NCI-H1092 (cell line): Measurements from ENCODE around the gene GRAMD4.
"Not testable (repeated sequence)": the region's sequence is repeated elsewhere in the genome, so short reads cannot be mapped to it uniquely, and the experiment has no call there.

Source experiments
- DNase-seq: peaks from one replicate; lab custom pipeline; 2025; lab: John Stamatoyannopoulos, UW

GRAMD4 gene

DNA sequence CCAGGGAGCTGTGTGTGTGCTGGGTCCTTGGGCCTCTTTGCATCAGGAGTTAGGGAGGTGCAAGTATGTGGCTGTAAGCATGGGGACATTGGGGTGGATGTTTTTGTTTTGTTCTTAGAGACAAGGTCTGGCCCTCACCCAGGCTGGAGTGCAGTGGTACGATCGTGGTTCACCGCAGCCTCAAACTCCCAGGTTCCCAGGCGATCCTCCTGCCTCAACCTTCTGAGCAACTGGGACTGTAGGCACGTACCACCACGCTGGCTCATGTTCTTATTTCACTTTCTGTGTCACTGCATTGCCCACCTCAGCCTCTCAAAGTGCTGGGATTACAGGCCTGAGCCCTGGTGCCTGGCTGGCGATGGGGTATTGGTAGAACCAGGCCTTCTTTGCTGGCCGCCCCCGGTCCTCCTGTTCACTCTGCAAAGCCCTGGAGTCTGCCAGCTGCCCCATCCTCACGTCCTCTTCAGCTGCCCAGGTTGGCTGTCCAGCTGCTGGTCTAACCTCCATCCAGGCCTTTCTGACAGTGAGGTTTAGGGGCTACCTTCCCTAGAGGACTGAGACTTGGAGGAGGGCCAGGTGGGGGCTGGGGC, 851 bp upstream of the GRAMD4 start:
- no peak for DNase-seq

DNA sequence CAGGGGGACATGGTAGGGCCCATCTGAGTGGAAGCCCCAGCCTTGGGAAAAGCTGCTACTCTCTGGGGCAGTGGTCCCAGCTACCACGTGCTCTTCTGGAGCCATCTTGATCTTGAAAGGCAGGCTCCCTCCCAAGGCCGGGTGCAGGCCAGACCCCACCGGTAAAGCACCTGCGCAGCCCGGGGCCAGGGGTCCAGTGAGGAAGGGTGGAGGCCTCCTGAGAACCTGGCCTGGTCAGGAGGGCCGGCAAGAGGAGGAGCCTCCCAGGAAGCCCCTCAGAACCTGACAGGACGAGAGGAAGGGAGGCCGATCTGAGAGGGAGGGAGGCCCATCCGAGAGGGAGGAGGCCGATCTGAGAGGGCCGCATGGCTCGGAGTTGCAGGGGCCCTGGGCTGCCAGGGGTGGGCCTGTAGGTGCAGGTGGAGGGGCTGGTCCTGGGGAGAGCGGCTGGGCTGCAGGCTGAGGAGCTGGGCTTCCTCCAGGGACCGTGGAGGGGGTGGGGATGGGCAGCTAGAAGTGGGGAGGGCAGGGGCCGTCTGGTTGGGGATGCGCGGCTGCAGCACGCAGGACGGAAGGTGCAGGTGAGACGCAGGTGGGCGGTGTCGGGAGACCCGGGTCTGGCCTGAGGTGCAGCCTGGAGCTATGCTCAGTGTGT, 529 bp downstream of the GRAMD4 start:
- no peak for DNase-seq

DNA sequence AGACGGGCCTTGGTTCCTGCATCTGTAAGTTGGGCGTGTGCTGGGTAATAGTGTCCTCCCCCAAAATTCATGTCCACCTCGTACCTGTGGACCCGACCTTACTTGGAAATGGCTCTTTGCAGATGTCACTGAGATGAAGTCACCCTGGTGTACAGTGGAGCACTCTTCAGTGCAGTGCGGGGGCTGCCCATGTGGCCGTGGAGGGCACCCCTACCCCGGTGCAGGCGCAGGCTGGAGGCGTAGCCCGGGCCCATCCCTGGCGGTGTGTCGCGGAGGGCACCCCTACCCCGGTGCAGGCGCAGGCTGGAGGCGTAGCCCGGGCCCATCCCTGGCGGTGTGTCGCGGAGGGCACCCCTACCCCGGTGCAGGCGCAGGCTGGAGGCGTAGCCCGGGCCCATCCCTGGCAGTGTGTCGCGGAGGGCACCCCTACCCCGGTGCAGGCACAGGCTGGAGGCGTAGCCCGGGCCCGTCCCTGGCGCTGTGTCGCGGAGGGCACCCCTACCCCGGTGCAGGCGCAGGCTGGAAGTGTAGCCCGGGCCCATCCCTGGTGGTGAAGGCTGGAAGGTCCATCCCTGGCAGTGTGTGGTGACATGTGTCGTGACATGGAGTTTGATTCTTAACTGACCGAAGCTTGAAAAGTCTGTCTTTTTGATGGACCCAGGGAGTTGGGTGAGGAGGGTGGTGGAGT, 1.2 kb downstream of the GRAMD4 start:
- not testable (repeated sequence) for DNase-seq

DNA sequence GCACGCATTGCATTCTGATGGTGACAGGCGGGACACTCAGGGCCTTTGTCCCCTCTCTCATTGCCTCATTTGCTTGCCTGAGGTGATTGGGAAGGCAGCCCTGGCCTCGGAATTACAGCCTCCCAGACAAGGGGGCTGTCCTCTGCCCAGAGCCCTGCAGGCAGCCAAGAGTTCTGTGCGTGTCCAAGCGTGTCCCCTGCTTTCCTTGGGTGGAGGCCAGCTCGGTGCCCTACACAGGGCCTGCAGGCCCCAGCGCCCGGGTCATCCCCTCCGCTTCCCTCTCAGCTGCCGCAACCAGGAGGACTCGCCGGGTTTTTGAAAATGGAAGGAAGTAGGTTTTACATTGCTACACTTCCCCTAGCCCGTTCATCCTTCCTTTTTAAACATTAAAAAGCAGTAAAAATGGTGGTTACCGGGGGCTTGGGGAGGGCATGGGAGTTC, 1.9 kb downstream of the GRAMD4 start:
- DNase-seq, result no peak

DNA sequence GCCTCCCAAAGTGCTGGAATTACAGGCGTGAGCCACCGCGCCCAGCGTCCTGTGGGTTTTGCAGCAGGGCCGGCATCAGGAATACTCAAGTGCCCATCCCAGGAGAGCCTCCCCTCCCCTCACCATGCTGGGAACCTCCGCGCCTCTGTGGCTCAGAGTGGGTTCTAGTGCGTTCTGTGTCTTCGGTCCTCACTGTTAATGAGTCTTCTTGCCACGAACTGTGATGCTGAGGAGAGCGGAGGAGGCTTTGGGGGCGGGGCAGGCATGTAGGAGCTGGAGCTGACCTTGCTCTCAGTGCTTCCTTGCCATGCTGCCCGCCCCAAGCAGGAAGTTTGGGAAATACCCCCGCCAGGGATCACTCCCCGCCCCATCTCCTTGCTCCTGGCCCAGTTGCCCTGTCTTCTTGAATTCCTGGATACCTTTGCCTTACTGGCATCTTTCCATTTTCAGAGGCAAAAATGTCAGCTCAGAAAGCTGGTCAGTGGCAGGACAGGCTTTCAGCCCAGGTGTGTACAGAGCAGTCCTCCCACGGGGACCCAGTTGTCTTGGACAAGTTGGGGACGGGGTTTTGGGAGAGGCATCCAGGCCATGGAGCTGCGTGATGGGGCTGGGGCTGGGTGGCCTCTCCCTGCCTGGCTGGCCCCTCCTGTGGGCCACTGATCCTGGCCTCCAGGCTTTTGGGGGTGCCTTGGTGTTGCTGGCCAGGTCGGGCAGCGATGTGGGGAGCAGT, 5.1 kb downstream of the GRAMD4 start:
- no peak for DNase-seq

DNA sequence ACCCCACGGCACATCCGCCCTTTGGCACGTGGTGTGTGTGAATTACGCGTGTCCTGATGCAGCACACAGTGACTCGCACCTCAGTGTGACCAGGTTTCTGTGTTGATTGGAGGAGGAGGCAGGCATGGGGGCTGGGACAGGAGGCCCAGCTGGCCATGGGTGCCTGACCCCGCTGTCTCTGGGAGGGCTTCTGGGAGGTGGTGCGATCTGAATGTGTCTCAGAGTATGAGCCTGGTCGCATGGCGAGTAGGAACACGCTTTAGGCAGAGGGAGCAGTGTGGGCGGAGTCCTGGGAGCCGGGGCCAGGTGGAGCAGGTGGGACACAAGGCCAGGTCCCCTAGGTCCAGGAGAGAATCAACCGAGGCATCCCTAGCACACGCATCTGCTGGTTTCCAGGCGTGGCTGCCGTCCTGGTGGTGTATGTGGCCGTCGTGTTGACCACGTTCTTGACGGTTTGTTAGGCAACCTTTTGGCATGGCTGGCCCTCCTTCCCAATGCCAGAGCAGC, 5.7 kb downstream of the GRAMD4 start:
- DNase-seq, result no peak

DNA sequence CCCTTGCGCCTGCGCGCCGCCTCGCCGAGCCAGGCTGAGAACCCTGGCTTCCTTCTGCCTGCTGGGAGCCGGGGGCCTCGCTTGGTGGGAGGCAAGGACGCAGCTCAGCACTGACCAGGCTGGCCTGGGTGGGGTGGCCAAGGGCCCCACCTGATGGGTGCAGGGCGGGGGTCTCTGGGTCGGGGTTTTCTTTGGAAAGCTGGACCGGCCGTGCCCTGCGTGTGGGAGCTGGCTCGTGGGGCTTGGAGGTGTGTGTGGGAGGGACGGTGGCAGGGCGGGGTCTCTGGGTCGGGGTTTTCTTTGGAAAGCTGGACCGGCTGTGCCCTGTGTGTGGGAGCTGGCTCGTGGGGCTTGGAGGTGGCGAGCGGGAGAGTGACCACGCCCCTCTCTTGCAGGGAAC, 6.2 kb downstream of the GRAMD4 start:
- no peak for DNase-seq

DNA sequence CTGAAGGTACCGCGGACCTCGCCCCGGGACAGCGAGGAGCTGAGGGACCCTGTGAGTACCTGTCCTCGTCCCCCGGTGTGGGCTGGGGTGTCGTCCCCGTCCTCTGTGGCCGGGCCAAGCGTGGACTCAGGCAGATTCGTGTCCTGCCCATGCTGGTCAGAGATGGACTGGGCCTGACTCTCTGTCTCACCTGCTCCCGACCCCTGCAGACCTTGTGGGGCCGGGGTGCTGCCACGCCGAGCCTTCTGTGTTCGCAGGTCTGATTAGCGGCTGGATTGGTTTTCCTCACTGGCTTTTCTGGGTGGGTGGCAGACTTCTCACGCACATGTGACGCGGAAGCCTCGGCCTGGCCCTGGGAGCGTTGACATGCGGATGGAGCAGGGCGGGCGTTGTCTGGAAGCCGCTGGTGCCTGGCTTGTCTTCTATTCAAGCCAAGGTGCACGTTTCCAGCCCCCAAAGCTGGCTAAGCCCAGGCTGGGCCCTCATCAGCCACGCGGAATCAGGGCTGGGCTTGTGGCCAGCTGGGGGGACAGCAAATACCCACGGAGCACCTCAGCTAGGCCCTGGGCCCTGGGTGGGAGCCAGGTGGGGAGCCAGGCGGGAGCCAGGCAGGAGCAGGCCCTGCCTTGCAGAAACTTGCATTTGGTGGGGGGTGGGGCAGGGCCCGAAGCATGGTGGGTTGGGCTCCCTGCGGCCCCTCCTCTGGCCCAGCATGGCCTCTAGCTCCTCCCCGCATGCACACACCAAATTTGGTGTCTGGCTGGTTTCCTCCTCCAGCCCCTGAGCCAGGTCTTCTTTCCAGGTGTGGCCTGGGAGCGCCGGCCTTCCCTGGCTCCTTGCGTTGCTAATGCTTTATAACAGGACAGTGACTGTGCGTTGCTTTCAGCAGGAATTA, 7.0 kb downstream of the GRAMD4 start:
- DNase-seq, result no peak

DNA sequence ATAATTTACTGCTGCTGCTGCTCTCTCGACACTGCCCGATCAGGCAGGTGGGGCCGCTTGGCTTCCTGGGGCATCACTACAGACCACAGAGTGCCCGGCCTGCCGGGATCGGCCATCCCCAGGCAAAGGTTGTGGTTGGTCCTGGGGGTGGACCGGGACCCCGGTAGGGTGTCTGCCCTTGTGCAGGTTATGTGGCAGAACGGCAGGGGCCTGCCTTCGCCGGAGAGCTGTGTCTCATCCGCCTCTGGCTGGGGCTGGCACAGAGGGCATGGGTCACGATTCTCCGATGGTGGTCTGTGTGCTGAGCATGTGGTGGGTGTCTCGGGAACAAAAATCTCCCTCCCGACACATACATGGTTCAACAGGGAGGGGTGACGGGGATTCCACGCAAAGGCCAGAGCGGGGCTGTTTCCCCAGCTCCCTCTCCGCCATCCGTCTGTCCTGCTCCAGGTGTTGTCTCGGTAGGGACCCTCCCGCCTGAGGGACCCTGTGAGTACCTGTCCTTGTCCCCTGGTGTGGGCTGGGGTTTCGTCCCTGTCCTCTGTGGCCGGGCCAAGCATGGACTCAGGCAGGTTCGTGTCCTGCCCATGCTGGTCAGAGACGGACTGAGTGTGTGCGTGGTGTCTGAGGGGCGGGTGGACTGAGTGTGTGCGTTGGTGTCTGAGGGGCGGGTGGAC, 7.8 kb downstream of the GRAMD4 start:
- no peak for DNase-seq

DNA sequence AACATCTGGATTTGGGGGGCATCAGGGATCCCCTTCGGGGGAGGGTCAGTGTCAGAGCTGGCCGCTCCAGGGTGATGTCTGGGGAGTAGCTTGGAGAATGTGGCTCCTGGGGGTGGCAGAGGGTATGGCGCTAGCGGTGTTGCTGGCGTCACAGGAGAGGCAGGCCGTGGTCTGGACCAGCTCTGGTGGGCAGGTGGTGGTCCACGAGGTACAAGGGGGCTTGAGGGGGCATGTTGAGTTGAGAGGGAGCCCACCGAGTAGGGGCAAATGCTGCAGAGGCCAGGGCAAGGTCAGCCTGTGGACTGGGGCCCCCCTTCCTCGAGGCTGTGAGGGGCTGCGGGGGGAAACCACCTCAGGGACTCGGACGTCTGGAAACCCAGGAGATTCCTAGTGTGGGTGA, 8.6 kb downstream of the GRAMD4 start:
- no peak for DNase-seq

DNA sequence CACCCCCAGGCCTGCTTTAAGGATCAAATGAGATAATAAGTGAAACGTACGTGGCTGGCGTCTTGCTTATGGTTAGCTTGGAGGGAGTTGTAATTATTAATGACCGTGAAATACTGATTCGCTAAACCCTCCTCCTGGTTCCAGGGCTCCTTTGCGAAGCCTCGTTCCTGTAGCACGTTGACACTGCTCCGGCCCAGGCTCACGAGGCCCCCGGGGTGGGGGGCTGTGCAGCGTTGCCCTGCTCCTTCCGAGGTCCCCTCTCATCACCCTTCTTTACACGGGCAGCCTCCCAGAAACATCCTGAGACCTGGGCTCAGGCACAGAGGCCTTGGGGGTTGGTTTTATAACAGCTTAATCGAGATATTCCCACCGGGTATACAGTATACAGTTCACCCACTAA, 9.1 kb downstream of the GRAMD4 start:
- DNase-seq, result no peak

DNA sequence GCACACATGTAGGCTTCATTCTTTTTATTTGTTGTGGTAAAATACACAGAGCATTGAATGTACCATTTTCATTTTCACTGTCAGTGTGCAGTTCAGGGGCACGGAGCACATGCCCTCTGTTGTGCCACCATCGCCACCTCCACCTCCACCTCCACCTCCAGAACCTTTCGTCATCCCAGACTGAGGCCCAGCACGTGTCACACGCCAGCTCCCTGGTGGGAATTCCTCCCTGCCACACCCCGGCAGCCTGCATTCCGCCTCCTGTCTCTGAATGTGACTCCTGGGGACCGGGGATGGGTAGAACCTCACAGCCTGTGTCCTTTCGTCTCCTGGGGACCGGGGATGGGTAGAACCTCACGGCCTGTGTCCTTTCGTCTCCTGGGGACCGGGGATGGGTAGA, 10.9 kb downstream of the GRAMD4 start:
- DNase-seq, result no peak

DNA sequence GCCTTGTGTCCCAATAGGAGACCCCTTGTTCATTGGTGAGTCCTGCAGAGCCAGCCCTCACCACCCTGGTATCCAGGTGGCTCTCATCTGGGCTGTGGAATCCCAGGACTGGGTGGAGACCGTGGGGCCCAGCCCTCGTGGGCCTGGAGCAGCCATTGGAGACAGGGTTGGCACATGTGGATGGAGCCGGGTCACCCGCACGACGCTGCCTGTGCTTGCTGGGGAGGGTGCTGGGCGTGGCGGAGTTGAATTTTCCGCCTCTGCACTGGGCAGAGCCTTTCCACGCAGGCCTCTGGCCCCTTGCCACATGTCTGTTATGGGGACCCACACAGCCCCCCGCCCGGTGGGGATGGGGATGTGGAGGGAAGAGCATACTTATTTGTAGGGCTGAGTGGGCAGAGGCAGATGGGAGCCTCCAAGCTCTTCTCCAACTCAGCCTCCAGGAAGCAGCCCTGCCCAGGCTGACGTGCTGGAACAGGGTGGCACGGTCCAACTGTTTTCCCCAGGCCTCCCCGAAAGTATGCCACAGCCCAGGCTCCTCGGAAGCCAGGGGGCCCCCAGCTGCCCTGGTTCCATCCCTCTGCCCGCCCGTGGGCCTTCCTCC, 12.6 kb downstream of the GRAMD4 start:
- no peak for DNase-seq

DNA sequence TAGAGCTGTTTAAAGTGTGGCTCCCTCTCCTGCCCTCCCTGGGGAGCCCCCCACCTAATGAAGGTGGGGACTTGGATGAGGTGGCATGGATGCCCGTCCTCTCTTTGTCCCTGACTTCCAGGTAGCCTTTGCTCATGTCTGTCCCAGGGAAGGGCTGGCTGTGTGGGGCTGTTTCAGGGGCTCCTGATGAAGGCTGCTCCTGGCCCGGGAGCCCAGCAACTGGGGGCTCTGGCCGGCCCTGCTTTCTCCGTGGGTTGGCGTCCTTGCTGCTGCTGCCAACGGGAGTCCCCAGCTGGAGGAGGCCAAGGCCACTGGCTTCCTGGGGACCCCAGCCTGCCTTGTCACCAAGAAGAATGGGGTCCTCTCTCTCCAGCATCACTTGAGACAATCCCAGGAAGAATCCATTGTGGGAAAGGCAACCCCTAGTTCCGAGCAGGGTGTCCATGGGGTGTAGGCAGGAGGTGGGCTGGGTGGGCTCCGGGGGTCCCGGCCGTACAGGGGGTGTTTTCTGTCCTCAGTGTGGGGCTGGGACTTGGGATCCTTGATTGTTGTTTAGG, 13.2 kb downstream of the GRAMD4 start:
- DNase-seq, result no peak

DNA sequence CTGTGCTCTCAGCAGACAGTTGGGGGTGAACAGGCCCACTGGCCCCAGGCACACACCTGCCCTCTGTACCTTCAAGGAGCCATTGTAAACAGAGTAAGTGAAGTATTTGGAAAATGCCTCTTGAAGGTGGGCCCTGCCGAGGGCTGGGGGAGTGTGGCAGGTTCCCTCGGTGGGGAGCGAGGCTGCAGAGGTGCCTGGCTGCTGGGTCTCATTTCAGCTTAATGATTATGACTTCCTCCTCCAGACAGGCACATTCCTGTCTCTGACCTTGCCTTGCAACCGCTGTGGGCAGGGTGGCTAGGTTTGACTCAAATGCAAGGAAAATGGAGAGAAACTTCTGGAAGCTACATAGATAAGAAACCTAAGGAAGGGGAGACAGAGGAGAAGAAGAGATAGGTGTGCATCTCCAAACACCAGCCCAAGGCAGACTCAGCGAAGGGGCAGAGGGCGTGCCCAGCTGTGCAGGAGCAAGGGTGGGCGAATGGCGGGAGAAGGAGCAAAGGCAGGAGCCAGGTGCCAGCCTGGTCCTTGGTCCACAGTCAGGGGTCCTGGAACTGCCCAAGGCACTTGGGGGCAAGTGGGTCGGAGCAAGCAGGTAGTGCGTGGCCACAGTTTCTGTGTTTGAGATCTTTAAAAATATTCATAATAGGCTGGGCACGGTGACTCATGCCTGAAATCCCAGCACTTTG, 14.0 kb downstream of the GRAMD4 start:
- no peak for DNase-seq

DNA sequence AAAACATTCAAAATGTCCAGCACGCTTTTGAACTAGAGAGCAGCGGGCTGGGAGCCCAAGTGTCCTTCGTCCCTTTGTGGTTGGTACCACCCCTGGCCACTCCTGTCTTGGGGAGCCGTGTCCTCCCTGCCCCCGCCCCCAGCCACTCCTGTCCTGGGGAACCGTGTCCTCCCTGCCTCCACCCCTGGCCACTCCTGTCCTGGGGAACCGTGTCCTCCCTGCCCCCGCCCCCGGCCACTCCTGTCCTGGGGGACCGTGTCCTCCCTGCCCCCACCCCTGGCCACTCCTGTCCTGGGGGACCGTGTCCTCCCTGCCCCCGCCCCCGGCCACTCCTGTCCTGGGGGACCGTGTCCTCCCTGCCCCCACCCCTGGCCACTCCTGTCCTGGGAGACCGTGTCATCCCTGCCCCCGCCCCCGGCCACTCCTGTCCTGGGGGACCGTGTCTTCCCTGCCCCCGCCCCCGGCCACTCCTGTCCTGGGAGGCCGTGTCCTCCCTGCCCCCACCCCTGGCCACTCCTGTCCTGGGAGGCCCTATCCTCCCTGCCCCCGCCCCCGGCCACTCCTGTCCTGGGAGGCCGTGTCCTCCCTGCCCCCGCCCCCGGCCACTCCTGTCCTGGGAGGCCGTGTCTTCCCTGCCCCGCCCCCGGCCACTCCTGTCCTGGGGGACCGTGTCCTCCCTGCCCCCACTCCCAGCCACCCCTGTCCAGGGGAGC, 14.9 kb downstream of the GRAMD4 start:
- DNase-seq, result not testable (repeated sequence)

DNA sequence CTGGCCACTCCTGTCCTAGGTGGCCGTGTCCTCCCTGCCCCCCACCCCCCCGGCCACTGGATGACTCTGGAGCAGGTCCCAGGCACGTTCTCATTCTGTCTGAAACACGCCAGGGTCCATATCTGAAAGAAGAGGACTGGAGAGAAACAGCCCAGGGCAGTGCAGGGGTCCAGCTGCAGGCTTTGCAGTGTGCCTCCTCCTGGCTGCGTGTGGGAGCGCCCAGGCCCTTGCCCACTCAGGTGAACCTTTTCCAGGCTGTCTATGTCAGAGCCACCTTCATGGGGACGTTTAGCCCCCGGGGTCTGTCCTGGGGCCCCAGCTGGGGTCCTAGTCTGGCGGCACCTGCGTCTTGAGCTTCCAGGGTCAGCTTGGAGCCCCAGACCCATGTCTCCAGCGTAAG, 15.6 kb downstream of the GRAMD4 start:
- no peak for DNase-seq

DNA sequence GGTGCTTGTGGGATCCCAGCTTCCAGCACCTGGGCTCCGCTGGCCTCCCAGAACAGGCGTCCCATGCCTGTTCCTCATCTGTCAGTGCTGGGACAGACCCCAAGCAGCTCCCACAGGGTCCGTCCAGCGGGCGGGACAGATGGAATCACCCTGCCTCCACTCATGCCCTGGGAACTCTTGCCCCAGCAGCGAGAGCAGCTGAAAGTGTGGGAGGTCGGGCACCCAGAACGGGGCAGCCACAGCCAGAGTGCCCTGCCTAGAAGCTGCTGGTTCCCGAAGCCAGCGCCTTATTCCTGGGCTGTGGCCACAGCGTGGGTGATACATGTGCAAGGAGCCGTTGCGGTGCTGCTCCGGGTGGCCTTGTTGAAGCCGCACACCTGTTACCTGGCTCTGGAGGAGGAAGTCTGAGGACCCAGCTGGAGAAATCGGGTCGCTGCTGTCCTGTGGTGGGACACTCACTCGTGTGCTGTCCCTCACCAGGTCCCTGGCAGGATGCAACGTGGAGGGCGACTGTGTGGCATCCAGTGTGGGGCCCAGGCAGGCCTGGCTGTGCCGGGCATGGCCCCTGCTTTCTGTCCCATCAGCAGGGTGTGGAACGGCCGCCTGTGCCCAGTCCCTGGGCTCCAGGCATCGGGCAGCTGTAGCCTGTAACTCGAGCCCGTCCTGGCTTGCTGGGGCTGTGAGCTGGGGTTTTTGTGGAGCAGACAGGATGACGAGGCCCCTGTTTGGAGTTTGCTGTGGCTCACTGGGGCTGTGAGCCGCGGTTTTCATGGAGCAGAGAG, 16.2 kb downstream of the GRAMD4 start:
- DNase-seq, result no peak
